IgD-negative memory B cell (primary cell): ENCODE results near the gene NTN5. TPM values are rescaled to one million over a fixed set of nuclear protein-coding genes. Genes with fewer than 3 reads are reported as not detected.
"Not testable (repeated sequence)": the region's sequence is repeated elsewhere in the genome, so short reads cannot be mapped to it uniquely, and the experiment has no call there.

Experiments used
- H3K27ac Mint-ChIP-seq, 3 donors: one replicate each; pipeline ENCODE4 v1.8.0; 2020 to 2022; ENCODE audit warnings: mild to moderate bottlenecking in 3 of 3, mixed read lengths in 3 of 3, moderate library complexity in 1 of 3
- H3K27me3 Mint-ChIP-seq: one replicate; pipeline ENCODE4 v1.8.0; 2021; ENCODE audit warnings: mixed read lengths
- H3K36me3 Mint-ChIP-seq: one replicate; pipeline ENCODE4 v1.8.0; 2020; ENCODE audit warnings: mild to moderate bottlenecking, mixed read lengths
- H3K4me1 Mint-ChIP-seq, 3 donors: one replicate each; pipeline ENCODE4 v1.8.0; 2020 to 2022; ENCODE audit warnings: mixed read lengths in 3 of 3, mild to moderate bottlenecking in 1 of 3
- H3K4me3 Mint-ChIP-seq, 4 donors: one replicate each; pipeline ENCODE4 v1.8.0; 2020 to 2022; ENCODE audit warnings: mild to moderate bottlenecking in 4 of 4, mixed read lengths in 4 of 4, moderate library complexity in 3 of 4
- H3K9me3 Mint-ChIP-seq, 3 donors: one replicate each; pipeline ENCODE4 v1.8.0; 2020 to 2021; ENCODE audit warnings: mixed read lengths in 3 of 3, mild to moderate bottlenecking in 1 of 3
- polyA plus RNA-seq: library from polyadenylated mRNA; unstranded; fragments of 300-500 nt; fragmentation: Illumina TruSeq; gene quantifications from one replicate; pipeline ENCODE4 v1.2.3, GENCODE V29; 2021

The NTN5 gene
- polyA plus RNA-seq, 1 donor from 2014 or later: 0.66 TPM

- Mint-ChIP-seq H3K9me3 (no peaks in the 10 kb centered on the region), H3K36me3 (peaks cover 7% of the 10 kb centered on the region), H3K4me1 (peaks cover 13 to 26% (median 25%) of the 10 kb centered on the region in 3 donors), H3K4me3 (peak within 1 kb of the TSS; percentile 83 to 98 (median 96)), H3K27me3 (no peaks in the 10 kb centered on the region), H3K27ac (peak within 1 kb of the TSS; percentile 84 to 99 (median 98))
Observed at GRCh38 chr19:48636859-48637448, 35.9 kb downstream of the NTN5 start, which contains the start of gene DBP. DBP (minus strand) TSS chr19:48637379; CDS start chr19:48636994, 385 bp downstream.

GRCh38 chr19:48635966-48636858 is 36.6 kb downstream of the NTN5 start:
- Mint-ChIP-seq H3K4me3 (peak overlapping the region; percentile 83 to 98 (median 96)), H3K27ac (peak overlapping the region; percentile 53 to 93 (median 84)), H3K36me3 (peaks cover 7% of the 10 kb centered on the region), H3K9me3 (no peaks in the 10 kb centered on the region), H3K27me3 (no peaks in the 10 kb centered on the region), H3K4me1 (peaks cover 13 to 26% (median 23%) of the 10 kb centered on the region in 3 donors)

DNA sequence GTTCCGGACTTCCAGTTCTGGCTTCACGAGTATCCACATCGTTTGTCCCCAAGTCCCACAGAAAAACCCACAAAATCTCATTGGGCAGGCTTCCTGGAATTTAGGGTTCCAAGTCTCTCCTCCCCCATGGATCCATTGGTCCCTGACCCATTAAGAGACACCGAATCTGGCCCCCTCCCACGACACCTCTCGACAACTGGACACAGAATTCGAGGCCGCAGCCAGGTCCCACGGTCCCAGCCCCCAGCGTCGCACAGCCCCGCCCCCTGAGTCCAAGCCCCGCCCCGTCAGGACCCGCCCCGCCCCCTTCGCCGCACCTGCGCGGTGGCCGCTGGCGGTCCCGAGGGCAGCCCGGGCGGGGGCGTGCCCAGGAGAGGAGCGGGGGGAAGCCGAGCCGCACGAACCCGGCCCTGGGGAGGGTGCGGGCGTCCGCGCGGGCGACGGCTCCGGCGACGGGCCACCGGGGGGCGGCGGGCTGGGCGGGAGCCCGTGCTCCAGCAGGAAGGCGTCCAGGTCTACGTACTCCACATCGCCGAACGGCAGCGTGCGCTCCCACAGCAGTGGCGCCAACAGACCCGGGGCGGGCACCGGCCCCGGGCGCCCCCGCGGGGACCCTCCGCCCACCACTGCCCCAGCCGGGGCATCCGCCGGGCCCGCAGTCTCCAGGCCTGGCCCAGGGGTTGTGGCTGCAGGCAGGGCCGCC is 37.4 kb downstream of the NTN5 start:
- Mint-ChIP-seq H3K27ac (peak overlapping the region; percentile 93 to 94 (median 94)), H3K36me3 (peaks cover 7% of the 10 kb centered on the region), H3K4me1 (peaks cover 13 to 24% (median 23%) of the 10 kb centered on the region in 3 donors), H3K27me3 (no peaks in the 10 kb centered on the region), H3K9me3 (no peaks in the 10 kb centered on the region), H3K4me3 (peak overlapping the region; percentile 88 to 98 (median 95))

DNA sequence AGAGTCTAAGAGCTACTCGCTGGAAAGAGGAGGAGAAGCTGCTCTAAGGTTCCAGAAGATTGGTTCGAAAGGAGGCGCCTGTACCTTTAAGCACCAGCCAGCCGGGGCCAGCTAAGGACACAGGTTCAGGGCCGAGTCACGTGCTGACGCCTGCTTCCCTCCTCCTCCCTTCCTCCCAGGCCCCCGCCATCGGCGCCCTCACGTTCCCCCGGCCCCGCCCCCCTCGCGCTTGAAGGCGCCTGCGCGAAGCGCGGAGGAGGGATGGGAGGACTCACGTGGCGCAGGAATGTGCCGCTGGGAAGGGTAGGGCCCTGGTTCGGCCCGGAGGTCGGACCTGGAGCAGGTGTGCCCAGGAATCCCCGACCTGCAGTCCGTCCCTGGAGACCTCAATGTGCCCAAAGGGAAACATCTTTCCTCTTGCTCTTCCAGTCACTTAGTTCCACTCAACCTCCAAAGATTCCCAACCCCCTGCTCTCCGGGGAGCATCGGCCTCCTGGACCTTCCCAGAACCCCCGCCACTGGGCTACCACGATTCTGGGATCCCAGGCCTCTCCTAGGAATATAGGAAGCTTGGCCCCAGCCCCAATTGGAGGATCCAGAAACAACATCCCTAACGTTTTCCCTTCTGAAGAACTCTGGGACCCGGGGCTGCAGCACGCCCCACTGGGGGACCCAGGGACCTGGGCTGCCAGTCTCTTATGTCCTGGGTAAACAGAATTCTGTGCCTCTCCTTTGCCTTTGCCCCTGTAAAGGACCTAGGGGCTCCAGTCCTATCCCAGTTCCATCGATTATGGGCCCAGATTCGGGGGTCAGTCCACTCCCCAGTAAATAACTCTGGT is 38.2 kb downstream of the NTN5 start:
- H3K27ac Mint-ChIP-seq: peak overlapping the region; percentile 91 to 94 (median 94)
- no peaks in the 10 kb centered on the region for H3K9me3 Mint-ChIP-seq
- H3K36me3 Mint-ChIP-seq: peaks cover 10% of the 10 kb centered on the region
- no peaks in the 10 kb centered on the region for H3K27me3 Mint-ChIP-seq
- H3K4me1 Mint-ChIP-seq: peaks cover 13 to 20% (median 20%) of the 10 kb centered on the region in 3 donors
- peak overlapping the region; percentile 76 to 94 (median 90) for H3K4me3 Mint-ChIP-seq

DNA sequence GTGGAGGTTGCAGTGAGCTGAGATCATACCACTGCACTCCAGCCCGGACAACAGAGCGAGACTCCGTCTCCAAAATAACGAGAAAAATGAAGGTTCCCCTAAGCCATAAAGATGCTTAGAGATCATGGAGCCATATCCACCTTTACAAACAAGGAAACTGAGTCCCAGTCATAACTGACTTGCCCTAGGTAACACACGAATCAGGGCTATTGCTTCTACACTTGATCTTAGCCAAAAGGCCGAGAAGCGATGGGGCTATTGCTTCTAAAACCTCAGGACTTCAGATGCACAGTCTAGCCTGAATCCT is 38.8 kb downstream of the NTN5 start:
- Mint-ChIP-seq H3K4me1 (peaks cover 13 to 17% (median 16%) of the 10 kb centered on the region in 3 donors), H3K4me3 (peak overlapping the region; percentile 76 to 94 (median 90)), H3K36me3 (peaks cover 10% of the 10 kb centered on the region), H3K9me3 (no peaks in the 10 kb centered on the region), H3K27ac (peak overlapping the region; percentile 91 to 94 (median 94)), H3K27me3 (no peaks in the 10 kb centered on the region)

GRCh38 chr19:48633148-48634035 is 39.4 kb downstream of the NTN5 start:
- H3K36me3 Mint-ChIP-seq: peaks cover 7% of the 10 kb centered on the region
- H3K9me3 Mint-ChIP-seq: no peaks in the 10 kb centered on the region
- no peaks in the 10 kb centered on the region for H3K27me3 Mint-ChIP-seq
- H3K27ac Mint-ChIP-seq: peak overlapping the region in 2 of 3 donors; percentile 76 to 94
- peak overlapping the region in 2 of 4 donors; percentile 88 to 92 for H3K4me3 Mint-ChIP-seq
- H3K4me1 Mint-ChIP-seq: peaks cover 10 to 12% (median 11%) of the 10 kb centered on the region in 3 donors

- no peaks in the 10 kb centered on the region for H3K9me3 Mint-ChIP-seq
- peak overlapping the region in 3 of 4 donors; percentile 27 to 77 (median 55) for H3K4me3 Mint-ChIP-seq
- no peaks in the 10 kb centered on the region for H3K27me3 Mint-ChIP-seq
- peaks cover 8 to 10% (median 10%) of the 10 kb centered on the region in 3 donors for H3K4me1 Mint-ChIP-seq
- peak overlapping the region in 2 of 3 donors; percentile 63 to 94 for H3K27ac Mint-ChIP-seq
- peaks cover 7% of the 10 kb centered on the region for H3K36me3 Mint-ChIP-seq
Observed at GRCh38 chr19:48632692-48633147, 40.1 kb downstream of the NTN5 start.

DNA sequence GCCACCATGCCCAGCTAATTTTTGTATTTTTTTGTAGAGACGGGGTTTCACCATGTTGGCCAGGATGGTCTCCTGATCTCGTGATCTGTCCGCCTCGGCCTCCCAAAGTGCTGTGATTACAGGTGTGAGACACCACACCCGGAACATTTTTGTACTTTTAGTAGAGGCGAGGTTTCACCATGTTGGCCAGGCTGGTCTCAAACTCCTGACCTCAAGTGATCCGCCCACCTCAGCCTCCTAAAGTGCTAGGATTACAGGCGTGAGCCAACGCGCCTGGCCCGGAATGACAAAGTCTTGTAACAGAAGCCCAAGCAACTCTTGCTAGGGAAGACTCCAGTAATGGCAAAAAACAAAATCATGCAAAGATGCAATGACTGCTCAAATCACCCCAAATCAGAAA is 40.5 kb downstream of the NTN5 start:
- peak overlapping the region in 3 of 4 donors; percentile 27 to 77 (median 55) for H3K4me3 Mint-ChIP-seq
- peak overlapping the region in 2 of 3 donors; percentile 63 to 81 for H3K27ac Mint-ChIP-seq
- H3K36me3 Mint-ChIP-seq, H3K9me3 Mint-ChIP-seq, H3K4me1 Mint-ChIP-seq, H3K27me3 Mint-ChIP-seq: not testable (repeated sequence)

DNA sequence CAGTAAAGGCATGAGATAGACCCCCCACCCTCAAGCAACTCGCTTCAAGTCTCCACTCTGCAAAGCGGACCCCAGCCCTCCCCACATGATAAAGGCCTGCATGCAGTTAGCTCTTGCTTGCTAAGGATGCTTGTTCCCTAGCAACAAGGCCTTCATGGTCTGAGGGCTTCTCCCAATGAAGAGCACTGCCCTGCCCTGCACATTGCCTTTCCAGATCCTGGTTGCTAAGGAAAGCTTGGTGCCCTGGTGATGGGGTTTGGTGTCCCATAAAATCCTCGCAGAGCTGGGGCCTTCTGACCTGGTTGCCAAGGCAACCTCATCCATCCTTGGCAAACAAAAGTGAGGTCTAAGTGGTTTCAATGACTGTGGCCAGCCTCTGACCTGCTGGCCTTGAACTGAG is 41.6 kb downstream of the NTN5 start:
- Mint-ChIP-seq H3K27ac (no peak overlapping the region), H3K4me3 (peak overlapping the region in 1 of 4 donors; percentile 52), H3K4me1 (peaks cover 10% of the 10 kb centered on the region in 3 donors)

DNA sequence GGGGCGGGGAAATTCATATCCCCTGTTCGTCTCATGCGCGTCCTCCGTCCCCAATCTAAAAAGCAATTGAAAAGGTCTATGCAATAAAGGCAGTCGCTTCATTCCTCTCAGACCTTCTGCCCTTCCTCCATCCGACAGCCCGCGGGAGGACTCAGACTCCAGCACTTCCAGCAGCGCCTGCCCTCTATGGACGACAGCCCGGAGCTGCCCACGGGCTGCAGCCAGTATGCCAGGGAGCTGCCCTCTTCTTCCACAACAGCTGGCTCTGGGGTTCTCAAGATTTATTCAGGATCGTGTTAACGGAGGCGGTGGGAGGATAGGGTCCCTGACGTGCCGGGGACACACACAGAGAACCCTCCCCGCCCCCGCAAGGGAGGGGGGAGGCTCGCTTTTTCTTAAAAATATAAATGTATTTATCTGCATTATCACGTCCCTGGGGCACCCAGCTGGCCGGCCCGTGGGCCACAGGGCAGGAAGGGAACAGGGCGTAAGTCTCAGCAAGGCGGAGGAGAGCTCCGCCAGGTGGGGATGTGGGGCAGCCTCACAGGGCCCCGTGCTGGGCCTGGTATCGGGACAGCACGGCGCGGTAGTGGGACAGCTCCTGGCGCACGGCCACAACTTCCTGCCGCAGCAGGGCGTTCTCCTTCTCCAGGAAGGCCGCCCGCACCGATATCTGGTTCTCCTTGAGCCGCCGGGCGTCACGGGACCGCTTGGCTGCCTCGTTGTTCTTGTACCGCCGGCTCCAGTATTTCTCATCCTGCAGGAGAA is 42.3 kb downstream of the NTN5 start:
- peaks cover 7% of the 10 kb centered on the region for H3K36me3 Mint-ChIP-seq
- peaks cover 10% of the 10 kb centered on the region in 3 donors for H3K4me1 Mint-ChIP-seq
- no peaks in the 10 kb centered on the region for H3K9me3 Mint-ChIP-seq
- no peak overlapping the region for H3K4me3 Mint-ChIP-seq
- no peaks in the 10 kb centered on the region for H3K27me3 Mint-ChIP-seq
- peak overlapping the region in 1 of 3 donors; percentile 53 for H3K27ac Mint-ChIP-seq

More for the DNA sequence above, 41.6 kb downstream of the NTN5 start:
- Mint-ChIP-seq H3K27me3 (no peaks in the 10 kb centered on the region), H3K36me3 (peaks cover 7% of the 10 kb centered on the region), H3K9me3 (no peaks in the 10 kb centered on the region)

DNA sequence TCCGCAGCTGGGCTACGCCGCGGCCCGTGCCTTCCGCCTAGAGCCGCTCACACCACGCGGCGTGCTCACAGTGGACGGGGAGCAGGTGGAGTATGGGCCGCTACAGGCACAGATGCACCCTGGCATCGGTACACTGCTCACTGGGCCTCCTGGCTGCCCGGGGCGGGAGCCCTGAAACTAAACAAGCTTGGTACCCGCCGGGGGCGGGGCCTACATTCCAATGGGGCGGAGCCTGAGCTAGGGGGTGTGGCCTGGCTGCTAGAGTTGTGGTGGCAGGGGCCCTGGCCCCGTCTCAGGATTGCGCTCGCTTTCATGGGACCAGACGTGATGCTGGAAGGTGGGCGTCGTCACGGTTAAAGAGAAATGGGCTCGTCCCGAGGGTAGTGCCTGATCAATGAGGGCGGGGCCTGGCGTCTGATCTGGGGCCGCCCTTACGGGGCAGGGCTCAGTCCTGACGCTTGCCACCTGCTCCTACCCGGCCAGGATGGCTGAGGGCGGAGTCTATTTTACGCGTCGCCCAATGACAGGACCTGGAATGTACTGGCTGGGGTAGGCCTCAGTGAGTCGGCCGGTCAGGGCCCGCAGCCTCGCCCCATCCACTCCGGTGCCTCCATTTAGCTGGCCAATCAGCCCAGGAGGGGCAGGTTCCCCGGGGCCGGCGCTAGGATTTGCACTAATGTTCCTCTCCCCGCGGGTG is 43.1 kb downstream of the NTN5 start:
- no peaks in the 10 kb centered on the region for H3K27me3 Mint-ChIP-seq
- H3K4me3 Mint-ChIP-seq: peak overlapping the region in 1 of 4 donors; percentile 70
- no peaks in the 10 kb centered on the region for H3K9me3 Mint-ChIP-seq
- peaks cover 7 to 14% (median 10%) of the 10 kb centered on the region in 3 donors for H3K4me1 Mint-ChIP-seq
- H3K27ac Mint-ChIP-seq: no peak overlapping the region
- peaks cover 7% of the 10 kb centered on the region for H3K36me3 Mint-ChIP-seq

DNA sequence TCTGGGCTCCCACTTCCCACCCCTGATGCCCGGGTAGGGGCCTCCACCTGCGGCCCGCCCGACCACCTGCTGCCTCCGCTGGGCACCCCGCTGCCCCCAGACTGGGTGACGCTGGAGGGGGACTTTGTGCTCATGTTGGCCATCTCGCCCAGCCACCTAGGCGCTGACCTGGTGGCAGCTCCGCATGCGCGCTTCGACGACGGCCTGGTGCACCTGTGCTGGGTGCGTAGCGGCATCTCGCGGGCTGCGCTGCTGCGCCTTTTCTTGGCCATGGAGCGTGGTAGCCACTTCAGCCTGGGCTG is 43.6 kb downstream of the NTN5 start:
- H3K27me3 Mint-ChIP-seq: no peaks in the 10 kb centered on the region
- no peak overlapping the region for H3K27ac Mint-ChIP-seq
- no peaks in the 10 kb centered on the region for H3K9me3 Mint-ChIP-seq
- no peak overlapping the region for H3K4me3 Mint-ChIP-seq
- H3K4me1 Mint-ChIP-seq: peaks cover 7 to 12% (median 9%) of the 10 kb centered on the region in 3 donors
- H3K36me3 Mint-ChIP-seq: peaks cover 6% of the 10 kb centered on the region
